ENCODE data around the gene CMTM8. TPM values are rescaled to one million over a fixed set of nuclear protein-coding genes. Genes with fewer than 3 reads are reported as not detected.

CMTM8 gene
- total RNA-seq, 1 experiment from 2014 or later = 9.0 TPM

DNA sequence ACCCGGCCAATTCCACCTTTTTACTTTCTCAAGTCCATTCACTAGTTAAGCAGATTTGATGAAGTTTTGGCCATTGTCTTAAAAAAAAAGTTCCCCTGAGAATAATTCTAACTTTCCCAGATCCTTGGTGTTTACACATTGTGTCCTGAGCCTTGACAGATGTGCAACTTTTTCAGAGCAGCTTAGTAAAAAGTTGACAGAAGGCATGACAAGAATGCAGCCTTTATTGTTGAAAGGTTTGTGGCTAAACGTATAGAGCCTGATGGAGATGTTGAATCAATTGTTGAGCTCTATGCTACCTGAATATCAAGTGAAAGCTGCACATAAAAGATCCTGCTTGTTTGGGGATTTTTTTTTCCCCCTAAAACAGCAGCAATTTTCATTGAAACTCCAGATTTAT is 77.8 kb downstream of the CMTM8 start (continued):
- TF ChIP-seq, protein P1, sequence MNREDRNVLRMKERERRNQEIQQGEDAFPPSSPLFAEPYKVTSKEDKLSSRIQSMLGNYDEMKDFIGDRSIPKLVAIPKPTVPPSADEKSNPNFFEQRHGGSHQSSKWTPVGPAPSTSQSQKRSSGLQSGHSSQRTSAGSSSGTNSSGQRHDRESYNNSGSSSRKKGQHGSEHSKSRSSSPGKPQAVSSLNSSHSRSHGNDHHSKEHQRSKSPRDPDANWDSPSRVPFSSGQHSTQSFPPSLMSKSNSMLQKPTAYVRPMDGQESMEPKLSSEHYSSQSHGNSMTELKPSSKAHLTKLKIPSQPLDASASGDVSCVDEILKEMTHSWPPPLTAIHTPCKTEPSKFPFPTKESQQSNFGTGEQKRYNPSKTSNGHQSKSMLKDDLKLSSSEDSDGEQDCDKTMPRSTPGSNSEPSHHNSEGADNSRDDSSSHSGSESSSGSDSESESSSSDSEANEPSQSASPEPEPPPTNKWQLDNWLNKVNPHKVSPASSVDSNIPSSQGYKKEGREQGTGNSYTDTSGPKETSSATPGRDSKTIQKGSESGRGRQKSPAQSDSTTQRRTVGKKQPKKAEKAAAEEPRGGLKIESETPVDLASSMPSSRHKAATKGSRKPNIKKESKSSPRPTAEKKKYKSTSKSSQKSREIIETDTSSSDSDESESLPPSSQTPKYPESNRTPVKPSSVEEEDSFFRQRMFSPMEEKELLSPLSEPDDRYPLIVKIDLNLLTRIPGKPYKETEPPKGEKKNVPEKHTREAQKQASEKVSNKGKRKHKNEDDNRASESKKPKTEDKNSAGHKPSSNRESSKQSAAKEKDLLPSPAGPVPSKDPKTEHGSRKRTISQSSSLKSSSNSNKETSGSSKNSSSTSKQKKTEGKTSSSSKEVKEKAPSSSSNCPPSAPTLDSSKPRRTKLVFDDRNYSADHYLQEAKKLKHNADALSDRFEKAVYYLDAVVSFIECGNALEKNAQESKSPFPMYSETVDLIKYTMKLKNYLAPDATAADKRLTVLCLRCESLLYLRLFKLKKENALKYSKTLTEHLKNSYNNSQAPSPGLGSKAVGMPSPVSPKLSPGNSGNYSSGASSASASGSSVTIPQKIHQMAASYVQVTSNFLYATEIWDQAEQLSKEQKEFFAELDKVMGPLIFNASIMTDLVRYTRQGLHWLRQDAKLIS (CRISPR knock-in tag; IDR thresholded peaks at IDR 0.05; ENCODE audit: borderline replicate concordance) = no peak
- TF ChIP-seq SMAD4 (CRISPR knock-in tag; IDR thresholded peaks at IDR 0.05) (no peak), ZMAT4 (CRISPR knock-in tag; IDR thresholded peaks at IDR 0.05) (no peak), ZNF671 (CRISPR knock-in tag; IDR thresholded peaks at IDR 0.05) (no peak), HMGA2 (CRISPR knock-in tag; IDR thresholded peaks at IDR 0.05) (no peak), TCF7 (CRISPR knock-in tag; IDR thresholded peaks at IDR 0.05; ENCODE audit: low read depth) (no peak), ZNF263 (CRISPR knock-in tag; IDR thresholded peaks at IDR 0.05; ENCODE audit: low read depth) (no peak), PRRX2 (CRISPR knock-in tag; IDR thresholded peaks at IDR 0.05) (no peak), NFE2L1 (CRISPR knock-in tag; IDR thresholded peaks at IDR 0.05) (no peak), IRF2 (CRISPR knock-in tag; IDR thresholded peaks at IDR 0.05; ENCODE audit: borderline replicate concordance, low read depth) (no peak), ZNF138 (CRISPR knock-in tag; conservative IDR thresholded peaks at IDR 0.05) (no peak), TEAD4 (CRISPR knock-in tag; IDR thresholded peaks at IDR 0.05) (no peak), ZNF232 (CRISPR knock-in tag; IDR thresholded peaks at IDR 0.05) (no peak), ZNF512 (CRISPR knock-in tag; IDR thresholded peaks at IDR 0.05; ENCODE audit: borderline replicate concordance) (no peak)
- TF ChIP-seq, protein P2, sequence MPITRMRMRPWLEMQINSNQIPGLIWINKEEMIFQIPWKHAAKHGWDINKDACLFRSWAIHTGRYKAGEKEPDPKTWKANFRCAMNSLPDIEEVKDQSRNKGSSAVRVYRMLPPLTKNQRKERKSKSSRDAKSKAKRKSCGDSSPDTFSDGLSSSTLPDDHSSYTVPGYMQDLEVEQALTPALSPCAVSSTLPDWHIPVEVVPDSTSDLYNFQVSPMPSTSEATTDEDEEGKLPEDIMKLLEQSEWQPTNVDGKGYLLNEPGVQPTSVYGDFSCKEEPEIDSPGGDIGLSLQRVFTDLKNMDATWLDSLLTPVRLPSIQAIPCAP (CRISPR knock-in tag; IDR thresholded peaks at IDR 0.05) = no peak
- TF ChIP-seq, protein P3, sequence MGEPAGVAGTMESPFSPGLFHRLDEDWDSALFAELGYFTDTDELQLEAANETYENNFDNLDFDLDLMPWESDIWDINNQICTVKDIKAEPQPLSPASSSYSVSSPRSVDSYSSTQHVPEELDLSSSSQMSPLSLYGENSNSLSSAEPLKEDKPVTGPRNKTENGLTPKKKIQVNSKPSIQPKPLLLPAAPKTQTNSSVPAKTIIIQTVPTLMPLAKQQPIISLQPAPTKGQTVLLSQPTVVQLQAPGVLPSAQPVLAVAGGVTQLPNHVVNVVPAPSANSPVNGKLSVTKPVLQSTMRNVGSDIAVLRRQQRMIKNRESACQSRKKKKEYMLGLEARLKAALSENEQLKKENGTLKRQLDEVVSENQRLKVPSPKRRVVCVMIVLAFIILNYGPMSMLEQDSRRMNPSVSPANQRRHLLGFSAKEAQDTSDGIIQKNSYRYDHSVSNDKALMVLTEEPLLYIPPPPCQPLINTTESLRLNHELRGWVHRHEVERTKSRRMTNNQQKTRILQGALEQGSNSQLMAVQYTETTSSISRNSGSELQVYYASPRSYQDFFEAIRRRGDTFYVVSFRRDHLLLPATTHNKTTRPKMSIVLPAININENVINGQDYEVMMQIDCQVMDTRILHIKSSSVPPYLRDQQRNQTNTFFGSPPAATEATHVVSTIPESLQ (CRISPR knock-in tag; IDR thresholded peaks at IDR 0.05) = no peak

- Mint-ChIP-seq H3K9me3 (no peaks in the 10 kb centered on the region), H3K4me3 (no peak overlapping the region), H3K27ac (no peak overlapping the region), H3K36me3 (no peaks in the 10 kb centered on the region), H3K4me1 (peaks cover 38% of the 10 kb centered on the region), H3K27me3 (ENCODE audit: low read depth) (no peaks in the 10 kb centered on the region)
- DNase-seq (ENCODE audit: low spot score) = no peak
- POLR2A ChIA-PET = no interaction called here
- CTCF ChIA-PET = interaction anchor here (0.7 to 1.0 kb wide), 3 partner anchors 18 to 151 kb away, joined by 3 to 4 read pairs (median 3); no protein-coding TSS in a partner anchor
- ATAC-seq = no peak
- TF ChIP-seq ZNF317 (CRISPR knock-in tag; IDR thresholded peaks at IDR 0.05; ENCODE audit: borderline replicate concordance, low read depth) (no peak), MLX (CRISPR knock-in tag; IDR thresholded peaks at IDR 0.05) (no peak), GRHL2 (CRISPR knock-in tag; IDR thresholded peaks at IDR 0.05; ENCODE audit: insufficient replicate concordance, severe bottlenecking) (no peak), ZNF219 (CRISPR knock-in tag; IDR thresholded peaks at IDR 0.05; ENCODE audit: borderline replicate concordance) (no peak), TP53 (CRISPR knock-in tag; IDR thresholded peaks at IDR 0.05) (no peak), CTCF (IDR thresholded peaks at IDR 0.05) (no peak)
- TF ChIP-seq, protein P4, sequence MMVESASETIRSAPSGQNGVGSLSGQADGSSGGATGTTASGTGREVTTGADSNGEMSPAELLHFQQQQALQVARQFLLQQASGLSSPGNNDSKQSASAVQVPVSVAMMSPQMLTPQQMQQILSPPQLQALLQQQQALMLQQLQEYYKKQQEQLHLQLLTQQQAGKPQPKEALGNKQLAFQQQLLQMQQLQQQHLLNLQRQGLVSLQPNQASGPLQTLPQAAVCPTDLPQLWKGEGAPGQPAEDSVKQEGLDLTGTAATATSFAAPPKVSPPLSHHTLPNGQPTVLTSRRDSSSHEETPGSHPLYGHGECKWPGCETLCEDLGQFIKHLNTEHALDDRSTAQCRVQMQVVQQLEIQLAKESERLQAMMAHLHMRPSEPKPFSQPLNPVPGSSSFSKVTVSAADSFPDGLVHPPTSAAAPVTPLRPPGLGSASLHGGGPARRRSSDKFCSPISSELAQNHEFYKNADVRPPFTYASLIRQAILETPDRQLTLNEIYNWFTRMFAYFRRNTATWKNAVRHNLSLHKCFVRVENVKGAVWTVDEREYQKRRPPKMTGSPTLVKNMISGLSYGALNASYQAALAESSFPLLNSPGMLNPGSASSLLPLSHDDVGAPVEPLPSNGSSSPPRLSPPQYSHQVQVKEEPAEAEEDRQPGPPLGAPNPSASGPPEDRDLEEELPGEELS (CRISPR knock-in tag; IDR thresholded peaks at IDR 0.05) = no peak
Measured at GRCh38 chr3:32316976-32317375, 78.5 kb downstream of the CMTM8 start.
